ENCODE measurements around the gene IGLL5.

- TF ChIP-seq EZH2phosphoT487 (IDR thresholded peaks at IDR 0.05; ENCODE audit: borderline replicate concordance, low read length) (no peak), CTCF (conservative IDR thresholded peaks at IDR 0.05; ENCODE audit: low read depth, low read length) (no peak), EZH2 (IDR thresholded peaks at IDR 0.05; ENCODE audit: low read length, unreplicated experiment) (no peak)
Observed at GRCh38 chr22:22937894-22938480, 50.4 kb downstream of the IGLL5 start.

Data from PC-3 (cell line).